Nephron progenitor cell (in vitro differentiated cells): Measurements from ENCODE around the gene CYTH1.

Source experiments
- DNase-seq: peaks from one replicate; pipeline ENCODE4 v3.0.0; 2021
- H3K27ac Mint-ChIP-seq: 2 replicates; pipeline ENCODE4 v1.8.0; 2021; ENCODE audit warnings: mild to moderate bottlenecking, moderate library complexity, mixed read lengths
- H3K27me3 Mint-ChIP-seq: 2 replicates; pipeline ENCODE4 v1.8.0; 2021; ENCODE audit warnings: mild to moderate bottlenecking, low read depth, mixed read lengths; ENCODE audit not compliant: poor library complexity
- H3K36me3 Mint-ChIP-seq: 2 replicates; pipeline ENCODE4 v1.8.0; 2021; ENCODE audit warnings: low read depth, mixed read lengths
- H3K4me1 Mint-ChIP-seq: 2 replicates; pipeline ENCODE4 v1.8.0; 2021; ENCODE audit warnings: mixed read lengths
- H3K4me3 Mint-ChIP-seq: 2 replicates; pipeline ENCODE4 v1.8.0; 2021; ENCODE audit warnings: mild to moderate bottlenecking, moderate library complexity, mixed read lengths
- H3K9me3 Mint-ChIP-seq: 2 replicates; pipeline ENCODE4 v1.8.0; 2021; ENCODE audit warnings: mild to moderate bottlenecking, moderate library complexity, mixed read lengths
- CTCF ChIP-seq: fragments of 200-600 bp; sonication (generic); IDR thresholded peaks from 2 replicates; pipeline ENCODE4 v1.5.0; 2021; ENCODE audit warnings: antibody characterized with exemption

The CYTH1 gene

GRCh38 chr17:78774956-78775571 is 7.0 kb downstream of the CYTH1 start:
- Mint-ChIP-seq H3K9me3 (peaks cover 4% of the 10 kb centered on the region), H3K36me3 (peaks cover 8% of the 10 kb centered on the region), H3K4me3 (no peak overlapping the region), H3K27me3 (no peaks in the 10 kb centered on the region), H3K4me1 (peaks cover 19% of the 10 kb centered on the region), H3K27ac (peak overlapping the region; percentile 46)
- no peak for TF ChIP-seq CTCF
- DNase-seq = no peak

- Mint-ChIP-seq H3K9me3 (peaks cover 4% of the 10 kb centered on the region), H3K27ac (peak overlapping the region; percentile 20), H3K4me1 (peaks cover 13% of the 10 kb centered on the region), H3K27me3 (no peaks in the 10 kb centered on the region), H3K36me3 (peaks cover 8% of the 10 kb centered on the region), H3K4me3 (no peak overlapping the region)
- no peak for TF ChIP-seq CTCF
- no peak for DNase-seq
Observed at GRCh38 chr17:78774453-78774852, 7.6 kb downstream of the CYTH1 start.

- no peaks in the 10 kb centered on the region for H3K27me3 Mint-ChIP-seq
- H3K9me3 Mint-ChIP-seq = peaks cover 4% of the 10 kb centered on the region
- peaks cover 8% of the 10 kb centered on the region for H3K36me3 Mint-ChIP-seq
- H3K4me1 Mint-ChIP-seq = peaks cover 10% of the 10 kb centered on the region
- DNase-seq = no peak
- H3K4me3 Mint-ChIP-seq = no peak overlapping the region
- no peak for TF ChIP-seq CTCF
- H3K27ac Mint-ChIP-seq = peak overlapping the region; percentile 13
Observed at GRCh38 chr17:78771758-78772382, 10.2 kb downstream of the CYTH1 start.

- peaks cover 4% of the 10 kb centered on the region for H3K9me3 Mint-ChIP-seq
- H3K36me3 Mint-ChIP-seq = peaks cover 8% of the 10 kb centered on the region
- no peak overlapping the region for H3K27ac Mint-ChIP-seq
- no peak for TF ChIP-seq CTCF
- DNase-seq = no peak
- H3K27me3 Mint-ChIP-seq = no peaks in the 10 kb centered on the region
- peaks cover 12% of the 10 kb centered on the region for H3K4me1 Mint-ChIP-seq
- H3K4me3 Mint-ChIP-seq = no peak overlapping the region
Observed at GRCh38 chr17:78769196-78769773, 12.8 kb downstream of the CYTH1 start.

GRCh38 chr17:78767806-78768205 is 14.3 kb downstream of the CYTH1 start:
- H3K4me1 Mint-ChIP-seq = peaks cover 13% of the 10 kb centered on the region

More at GRCh38 chr17:78767806-78768205, 14.3 kb downstream of the CYTH1 start:
- no peak for DNase-seq
- no peak for TF ChIP-seq CTCF
- Mint-ChIP-seq H3K27me3 (no peaks in the 10 kb centered on the region), H3K4me3 (no peak overlapping the region), H3K9me3 (peaks cover 6% of the 10 kb centered on the region), H3K27ac (no peak overlapping the region), H3K36me3 (peaks cover 8% of the 10 kb centered on the region)
